Measurements from ENCODE around the gene RAD9A.

DNA sequence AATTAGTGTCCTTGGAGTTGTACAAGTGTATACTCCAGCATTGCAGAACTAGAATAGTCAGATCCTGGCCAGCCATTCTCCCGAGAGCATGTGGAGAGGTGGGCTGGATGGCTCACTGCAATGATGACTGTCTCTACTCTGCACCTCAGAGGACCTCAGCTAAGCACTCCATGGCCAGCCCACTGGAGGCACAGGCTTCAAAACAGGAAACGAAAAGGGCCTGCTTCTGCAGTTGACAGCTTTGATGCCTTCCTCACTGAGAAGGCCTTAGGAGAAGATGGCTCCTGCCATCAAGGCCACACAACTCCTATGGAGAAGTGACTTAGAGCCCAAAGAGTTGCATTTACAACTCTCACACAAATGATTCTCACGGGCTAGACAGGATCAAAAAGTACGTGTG lies 47.5 kb upstream of the RAD9A start:
- TF ChIP-seq POLR2A (IDR thresholded peaks at IDR 0.05): no peak
- TF ChIP-seq, protein P1, sequence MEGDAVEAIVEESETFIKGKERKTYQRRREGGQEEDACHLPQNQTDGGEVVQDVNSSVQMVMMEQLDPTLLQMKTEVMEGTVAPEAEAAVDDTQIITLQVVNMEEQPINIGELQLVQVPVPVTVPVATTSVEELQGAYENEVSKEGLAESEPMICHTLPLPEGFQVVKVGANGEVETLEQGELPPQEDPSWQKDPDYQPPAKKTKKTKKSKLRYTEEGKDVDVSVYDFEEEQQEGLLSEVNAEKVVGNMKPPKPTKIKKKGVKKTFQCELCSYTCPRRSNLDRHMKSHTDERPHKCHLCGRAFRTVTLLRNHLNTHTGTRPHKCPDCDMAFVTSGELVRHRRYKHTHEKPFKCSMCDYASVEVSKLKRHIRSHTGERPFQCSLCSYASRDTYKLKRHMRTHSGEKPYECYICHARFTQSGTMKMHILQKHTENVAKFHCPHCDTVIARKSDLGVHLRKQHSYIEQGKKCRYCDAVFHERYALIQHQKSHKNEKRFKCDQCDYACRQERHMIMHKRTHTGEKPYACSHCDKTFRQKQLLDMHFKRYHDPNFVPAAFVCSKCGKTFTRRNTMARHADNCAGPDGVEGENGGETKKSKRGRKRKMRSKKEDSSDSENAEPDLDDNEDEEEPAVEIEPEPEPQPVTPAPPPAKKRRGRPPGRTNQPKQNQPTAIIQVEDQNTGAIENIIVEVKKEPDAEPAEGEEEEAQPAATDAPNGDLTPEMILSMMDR (IDR thresholded peaks at IDR 0.05): no peak
- TF ChIP-seq POLR2AphosphoS5 (IDR thresholded peaks at IDR 0.05): no peak

All from breast epithelium (tissue), 3 donors.